ENCODE data around the gene OSMR. TPM values are rescaled to one million over a fixed set of nuclear protein-coding genes. Genes with fewer than 3 reads are reported as not detected.

The OSMR gene
- total RNA-seq, 8 experiments from 2014 or later: 0.37 to 124 (median 6.4) TPM

DNA sequence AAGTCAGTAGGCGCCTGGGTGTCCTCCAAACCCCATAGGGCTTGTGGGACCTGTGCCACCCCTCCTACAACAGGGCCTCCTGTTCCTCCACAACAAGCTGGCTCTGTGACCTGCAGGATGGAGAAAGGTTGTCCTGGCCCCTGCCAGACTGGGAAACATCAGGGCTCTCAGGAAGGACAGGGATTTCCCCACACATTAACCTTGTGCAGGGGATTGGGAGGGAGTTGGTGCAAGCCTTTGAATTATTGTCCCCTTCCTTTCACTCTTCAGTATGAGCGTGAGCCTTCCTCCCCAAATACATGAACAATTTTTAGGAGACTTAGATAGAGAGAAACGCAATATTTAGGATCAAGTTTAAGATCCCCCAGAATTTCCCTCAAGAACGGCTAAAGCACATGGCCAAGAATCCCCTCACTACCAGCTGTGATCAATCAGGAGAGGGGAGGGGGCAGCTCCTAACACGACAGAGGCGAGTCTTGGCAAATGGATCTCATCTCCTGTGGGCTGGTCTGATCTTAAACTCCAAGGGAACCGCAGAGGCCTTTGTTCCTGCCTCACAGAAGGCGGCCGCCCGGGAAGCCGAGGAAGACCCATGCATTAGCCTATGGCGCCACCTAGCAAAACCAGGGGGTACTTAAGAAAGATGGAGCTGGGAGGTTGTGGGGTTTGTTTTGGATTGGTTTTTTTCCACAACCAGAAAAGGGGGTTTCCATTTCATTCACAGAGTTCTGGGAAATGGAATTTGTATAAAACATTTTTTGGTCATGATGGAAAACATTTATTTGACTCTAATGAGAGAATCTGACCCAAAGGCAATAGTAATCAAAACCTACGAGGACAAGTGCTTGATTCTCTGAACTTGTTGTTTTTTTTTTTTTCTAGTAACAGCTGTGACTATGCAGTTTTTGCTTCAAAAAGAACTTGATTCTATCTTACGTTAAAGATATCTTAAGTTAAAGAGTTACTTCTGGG lies 36.1 kb upstream of the OSMR start:
- in situ Hi-C loops (cut with MboI; ENCODE audit: low pct_unique_long_range_greater_than_20kb in 2 of 9, low sequenced_read_pairs in 9 of 9, unreplicated experiment in 9 of 9): loop anchor here (10.0 to 25.0 kb wide), 5 partner anchors 122 to 547 kb away; partner anchors contain the start of genes LIFR (in 2 of the 9) and EGFLAM (in 1 of the 9)
- Histone ChIP-seq H3K4me1 (replicated peaks in 1 of 2) (peaks cover 8 to 14% of the 10 kb centered on the region in 2 donors), H3K27ac (no peak overlapping the region), H3K4me3 (no peak overlapping the region)
- WGBS, 10 experiments: 0 to 47% (median 29%) methylated on average over 1 to 12 of the region's 14 CpGs; no CpG with 5 or more reads in 1 of the 10 experiments
- peak; percentile 27 to 88 (median 82) for ATAC-seq (replicated peaks in 6 of 8)

DNA sequence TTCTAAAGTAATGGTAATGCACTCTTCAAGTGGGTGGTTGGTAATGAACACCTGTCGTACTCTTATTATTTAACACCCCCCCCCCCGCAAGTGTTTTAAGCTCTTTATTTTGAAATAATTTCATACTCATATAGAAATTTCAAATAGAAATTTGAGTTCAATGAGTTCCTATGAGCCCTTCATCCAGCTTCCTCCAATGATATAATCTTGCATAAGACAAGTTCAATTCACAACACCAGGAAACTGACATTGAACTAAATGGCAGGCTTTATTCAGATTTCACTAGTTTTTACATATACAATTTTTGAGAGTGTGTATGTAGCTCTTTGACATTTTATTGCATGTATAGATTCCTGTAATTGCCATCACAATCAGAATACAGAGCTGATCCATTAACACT lies 30.9 kb upstream of the OSMR start:
- 71 to 100% (median 93%) methylated on average over 1 to 2 of the region's 2 CpGs; no CpG with 5 or more reads in 1 of the 10 experiments for WGBS, 10 experiments
- no peak overlapping the region for H3K4me3 ChIP-seq
- H3K4me1 ChIP-seq (replicated peaks in 1 of 2): peaks cover 0 to 3% of the 10 kb centered on the region in 2 donors
- in situ Hi-C loops (cut with MboI; ENCODE audit: low pct_unique_long_range_greater_than_20kb in 2 of 9, low sequenced_read_pairs in 9 of 9, unreplicated experiment in 9 of 9): loop anchor here (10.0 to 25.0 kb wide), 5 partner anchors 128 to 553 kb away; partner anchors contain the start of genes LIFR (in 2 of the 9) and EGFLAM (in 1 of the 9)
- no peak for ATAC-seq (replicated peaks in 6 of 8)
- no peak overlapping the region for H3K27ac ChIP-seq

DNA sequence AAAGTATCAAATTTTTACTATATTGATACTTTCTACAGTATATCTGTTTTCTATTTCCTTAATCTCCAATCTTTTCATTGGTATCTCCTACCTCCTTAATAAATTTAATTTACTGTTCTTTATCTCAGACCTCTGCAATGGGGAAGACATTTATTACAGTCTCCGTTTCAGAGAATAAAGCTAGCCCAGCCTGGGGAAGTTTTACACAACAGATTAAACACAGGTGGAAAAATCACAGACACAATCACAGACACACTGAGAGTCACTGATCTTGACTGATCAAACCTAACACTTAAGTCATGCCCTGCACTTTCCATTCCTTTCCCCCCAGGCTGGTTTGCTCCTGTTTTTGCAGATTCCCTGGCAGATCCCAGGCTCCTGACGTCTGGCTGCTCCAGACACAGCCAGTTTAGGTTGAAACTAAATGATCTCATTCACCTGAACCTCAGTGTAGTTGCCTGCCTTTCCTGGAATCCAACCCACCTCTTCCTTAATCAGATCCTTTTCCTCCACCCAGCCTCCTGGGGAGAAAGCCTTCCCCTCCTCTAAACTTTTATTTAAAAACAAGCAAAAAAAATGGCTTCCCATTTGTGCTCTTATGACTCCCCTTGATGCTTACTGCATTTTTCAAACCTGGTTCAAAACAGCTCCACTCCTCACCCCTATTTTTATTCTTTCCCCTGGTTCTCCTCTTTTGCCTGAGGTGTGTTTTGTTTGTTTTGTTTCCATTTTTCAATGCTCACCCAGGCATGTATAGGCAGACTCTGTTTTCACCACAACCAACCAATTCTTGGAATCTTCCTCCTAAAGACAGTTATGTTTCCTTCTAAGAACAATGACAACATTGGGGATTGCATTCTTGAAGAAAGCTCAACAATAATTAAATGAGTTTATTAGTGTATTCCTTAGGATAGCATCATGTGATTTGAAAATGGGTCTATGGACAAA lies 29.5 kb upstream of the OSMR start:
- peak in 7 of 8 experiments; percentile 40 to 99 (median 96) for ATAC-seq (replicated peaks in 6 of 8)
- in situ Hi-C loops (cut with MboI; ENCODE audit: low pct_unique_long_range_greater_than_20kb in 2 of 9, low sequenced_read_pairs in 9 of 9, unreplicated experiment in 9 of 9): loop anchor here (10.0 to 25.0 kb wide), 5 partner anchors 129 to 554 kb away; partner anchors contain the start of genes LIFR (in 2 of the 9) and EGFLAM (in 1 of the 9)
- WGBS, 10 experiments: 0 to 100% (median 89%) methylated on average over 1 to 2 of the region's 2 CpGs; no CpG with 5 or more reads in 1 of the 10 experiments
- no peak overlapping the region for H3K27ac ChIP-seq
- H3K4me1 ChIP-seq (replicated peaks in 1 of 2): peaks cover 0 to 3% of the 10 kb centered on the region in 2 donors
- H3K4me3 ChIP-seq: no peak overlapping the region

DNA sequence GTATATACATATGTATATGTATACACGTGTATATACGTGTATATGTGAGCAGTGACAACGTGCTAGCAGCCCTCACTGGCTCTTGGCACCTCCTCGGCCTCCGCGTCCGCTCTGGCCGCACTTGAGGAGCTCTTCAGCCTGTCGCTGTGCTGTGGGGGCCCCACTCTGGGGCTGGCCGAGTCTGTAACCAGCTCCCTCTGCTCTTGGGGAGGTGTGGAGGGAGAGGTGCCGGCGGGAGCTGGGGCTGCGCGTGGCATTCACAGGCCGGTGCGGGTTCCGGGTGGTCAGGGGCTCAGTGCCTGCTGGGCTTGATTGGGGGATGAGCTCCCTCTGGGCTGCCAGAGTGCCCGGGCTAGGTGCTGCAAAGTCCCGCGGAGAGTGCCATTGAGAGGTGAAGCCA lies 24.1 kb upstream of the OSMR start:
- 89 to 100% (median 100%) methylated on average over 3 to 4 of the region's 20 CpGs; no CpG with 5 or more reads in 7 of the 10 experiments for WGBS, 10 experiments
- Histone ChIP-seq H3K4me3 (no peak overlapping the region), H3K4me1 (replicated peaks in 1 of 2) (peaks cover 0 to under 1% of the 10 kb centered on the region in 2 donors), H3K27ac (no peak overlapping the region)
- in situ Hi-C loops (cut with MboI; ENCODE audit: low pct_unique_long_range_greater_than_20kb in 2 of 9, low sequenced_read_pairs in 9 of 9, unreplicated experiment in 9 of 9): loop anchor here (25.0 kb wide), 4 partner anchors 134 to 559 kb away; partner anchors contain the start of genes LIFR (in 2 of the 9) and EGFLAM (in 1 of the 9)
- peak in 1 of 8 experiments; percentile 14 for ATAC-seq (replicated peaks in 6 of 8)

DNA sequence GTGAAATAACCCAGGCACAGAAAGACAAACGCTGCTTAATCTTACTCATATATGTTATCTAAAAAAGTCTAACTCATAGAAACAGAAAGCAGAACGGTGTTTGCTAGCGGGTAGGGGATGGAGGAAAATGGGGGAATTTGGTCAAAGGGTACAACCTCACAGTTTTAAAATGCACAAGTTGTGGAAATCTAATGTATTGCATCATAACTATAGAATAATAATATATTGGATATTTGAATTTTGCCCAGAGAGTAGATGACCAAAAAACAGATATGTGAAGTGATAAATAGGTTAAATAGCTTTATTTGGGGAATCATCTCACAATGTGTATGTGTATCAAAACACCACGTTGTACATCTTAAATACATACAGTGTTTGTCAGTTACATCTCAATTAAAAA lies 22.3 kb upstream of the OSMR start:
- WGBS, 10 experiments: 80 to 100% (median 98%) methylated on average over 1 to 4 of the region's 4 CpGs

DNA sequence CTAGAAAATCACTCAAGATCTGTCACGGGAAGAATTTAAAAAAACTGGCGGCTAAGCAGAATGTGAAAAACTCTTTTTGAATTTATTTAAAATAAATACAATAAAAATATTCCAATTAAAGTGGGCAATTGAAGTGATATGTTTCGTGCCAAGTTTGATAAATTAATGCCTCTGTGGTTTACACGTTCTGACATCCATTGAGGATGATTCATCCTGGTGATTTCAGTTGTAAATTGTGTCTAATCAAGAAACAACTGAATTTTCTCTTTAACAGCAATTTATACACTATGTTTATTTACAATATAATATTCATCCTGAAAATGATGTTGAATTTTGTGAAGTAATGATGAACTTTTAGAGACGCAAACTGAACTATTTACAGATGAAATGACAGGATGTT lies 21.0 kb upstream of the OSMR start:
- no peaks in the 10 kb centered on the region for H3K4me1 ChIP-seq (replicated peaks in 1 of 2)
- ATAC-seq (replicated peaks in 6 of 8): no peak
- in situ Hi-C loops (cut with MboI; ENCODE audit: low pct_unique_long_range_greater_than_20kb in 2 of 9, low sequenced_read_pairs in 9 of 9, unreplicated experiment in 9 of 9): loop anchor here (25.0 kb wide), 4 partner anchors 138 to 563 kb away; partner anchors contain the start of genes LIFR (in 2 of the 9) and EGFLAM (in 1 of the 9)
- H3K4me3 ChIP-seq: no peak overlapping the region
- H3K27ac ChIP-seq: no peak overlapping the region
- 82 to 96% (median 88%) methylated on average over 4 to 5 of the region's 5 CpGs for WGBS, 10 experiments

More for the DNA sequence above, 22.3 kb upstream of the OSMR start:
- ATAC-seq (replicated peaks in 6 of 8): no peak
- no peaks in the 10 kb centered on the region for H3K4me1 ChIP-seq (replicated peaks in 1 of 2)
- in situ Hi-C loops (cut with MboI; ENCODE audit: low pct_unique_long_range_greater_than_20kb in 2 of 9, low sequenced_read_pairs in 9 of 9, unreplicated experiment in 9 of 9): loop anchor here (25.0 kb wide), 4 partner anchors 136 to 561 kb away; partner anchors contain the start of genes LIFR (in 2 of the 9) and EGFLAM (in 1 of the 9)
- no peak overlapping the region for H3K27ac ChIP-seq
- no peak overlapping the region for H3K4me3 ChIP-seq

DNA sequence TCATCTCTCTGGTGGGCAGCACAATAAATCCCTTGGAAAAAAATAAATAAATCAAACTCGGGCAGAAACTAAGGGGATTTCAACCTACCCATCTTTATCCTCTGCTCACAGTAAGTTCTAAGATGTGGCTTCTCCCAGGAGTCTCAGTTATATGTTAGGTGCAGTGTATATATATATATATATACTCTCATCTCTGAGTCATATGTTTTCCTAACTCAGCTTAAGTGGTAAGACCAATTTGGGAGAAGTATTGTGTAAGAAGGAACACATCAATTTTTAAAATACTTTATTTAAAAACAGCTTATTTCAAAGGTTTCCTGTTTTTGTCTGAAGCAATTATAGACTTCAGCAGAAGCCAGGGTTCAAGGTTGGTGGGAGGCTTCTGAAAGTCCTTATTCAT lies 20.3 kb upstream of the OSMR start:
- no peak for ATAC-seq (replicated peaks in 6 of 8)
- WGBS, 10 experiments: 43 to 100% (median 65%) methylated on average over 1 of the region's 1 CpG; no CpG with 5 or more reads in 4 of the 10 experiments
- no peak overlapping the region for H3K4me3 ChIP-seq
- no peak overlapping the region for H3K27ac ChIP-seq
- in situ Hi-C loops (cut with MboI; ENCODE audit: low pct_unique_long_range_greater_than_20kb in 2 of 9, low sequenced_read_pairs in 9 of 9, unreplicated experiment in 9 of 9): no loop called here
- H3K4me1 ChIP-seq (replicated peaks in 1 of 2): no peaks in the 10 kb centered on the region

DNA sequence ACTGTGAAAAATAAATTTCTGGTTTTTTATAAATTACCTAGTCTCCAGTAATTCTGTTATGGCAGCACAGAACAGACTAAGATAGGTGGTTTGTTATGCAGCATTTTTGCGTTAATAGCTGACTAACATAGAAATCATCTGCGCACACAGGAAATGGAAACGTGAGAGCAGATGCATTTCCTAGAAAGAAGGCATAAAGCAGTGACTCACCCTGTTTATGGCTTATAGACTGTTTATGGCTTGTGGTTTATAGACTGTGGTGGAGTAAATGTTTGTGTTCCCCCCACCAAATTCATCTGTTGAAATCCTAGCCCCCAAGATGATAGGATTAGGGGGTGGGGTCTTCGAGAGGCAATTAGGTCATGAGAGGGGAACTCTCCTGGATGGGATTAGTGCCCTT lies 18.3 kb upstream of the OSMR start:
- WGBS, 10 experiments: 0 to 100% (median 77%) methylated on average over 1 to 4 of the region's 4 CpGs; no CpG with 5 or more reads in 3 of the 10 experiments
- Histone ChIP-seq H3K27ac (no peak overlapping the region), H3K4me1 (replicated peaks in 1 of 2) (no peaks in the 10 kb centered on the region), H3K4me3 (no peak overlapping the region)
- ATAC-seq (replicated peaks in 6 of 8): peak in 2 of 8 experiments; percentile 55 to 66
- in situ Hi-C loops (cut with MboI; ENCODE audit: low pct_unique_long_range_greater_than_20kb in 2 of 9, low sequenced_read_pairs in 9 of 9, unreplicated experiment in 9 of 9): no loop called here

DNA sequence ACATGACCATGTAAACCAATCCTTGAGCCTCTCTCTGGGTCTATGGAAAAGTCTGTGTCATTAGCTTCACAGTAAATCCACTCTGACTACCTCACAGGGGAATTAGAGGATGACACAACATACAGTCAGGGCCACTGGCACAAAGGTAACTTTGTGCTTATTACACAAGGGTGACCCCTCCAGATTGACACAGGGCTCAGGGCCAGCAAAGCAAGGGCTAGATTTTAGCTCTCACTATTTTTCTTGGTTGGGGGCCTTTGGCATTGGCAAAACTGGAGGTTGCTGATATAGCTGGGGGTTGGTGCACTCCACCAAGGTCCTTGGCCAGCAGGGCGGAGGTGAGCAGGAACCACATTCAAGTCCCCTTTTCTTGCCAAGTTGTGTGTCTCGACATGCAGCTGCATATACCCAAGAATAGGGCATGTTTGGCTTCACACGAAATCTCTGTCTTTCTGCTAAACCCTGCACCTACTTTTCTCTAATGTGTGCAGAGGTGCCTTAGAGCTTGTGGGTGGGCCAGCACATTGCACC lies 15.2 kb upstream of the OSMR start:
- Histone ChIP-seq H3K27ac (no peak overlapping the region), H3K4me1 (replicated peaks in 1 of 2) (no peaks in the 10 kb centered on the region), H3K4me3 (no peak overlapping the region)
- whole genome bisulfite sequencing, 10 experiments: 67 to 100% (median 80%) methylated on average over 1 to 2 of the region's 3 CpGs; no CpG with 5 or more reads in 6 of the 10 experiments
- ATAC-seq (replicated peaks in 6 of 8): no peak
- in situ Hi-C loops (cut with MboI; ENCODE audit: low pct_unique_long_range_greater_than_20kb in 2 of 9, low sequenced_read_pairs in 9 of 9, unreplicated experiment in 9 of 9): no loop called here

DNA sequence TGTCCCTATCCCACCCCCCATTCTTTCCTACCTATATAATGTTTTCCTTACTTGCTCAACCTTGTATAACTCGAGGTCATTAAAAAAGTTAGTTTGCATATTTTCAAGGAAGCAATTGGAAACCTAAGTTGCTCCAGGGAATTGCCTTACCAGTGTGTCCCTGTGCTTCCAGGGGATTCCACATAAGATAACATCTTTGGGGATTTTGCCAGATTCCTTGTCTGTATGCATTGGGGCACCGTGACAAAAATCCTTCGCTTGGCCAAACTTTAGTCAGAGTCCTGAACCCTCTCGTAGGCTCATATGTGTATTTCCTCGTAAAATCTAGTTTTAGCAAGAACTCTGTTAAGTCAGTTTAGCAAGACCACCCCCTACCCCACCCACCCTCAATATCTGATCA lies 14.7 kb upstream of the OSMR start:
- in situ Hi-C loops (cut with MboI; ENCODE audit: low pct_unique_long_range_greater_than_20kb in 2 of 9, low sequenced_read_pairs in 9 of 9, unreplicated experiment in 9 of 9): no loop called here
- WGBS, 10 experiments: 60 to 100% (median 83%) methylated on average over 1 to 4 of the region's 5 CpGs; no CpG with 5 or more reads in 3 of the 10 experiments
- ATAC-seq (replicated peaks in 6 of 8): no peak
- Histone ChIP-seq H3K27ac (no peak overlapping the region), H3K4me1 (replicated peaks in 1 of 2) (no peaks in the 10 kb centered on the region), H3K4me3 (no peak overlapping the region)

DNA sequence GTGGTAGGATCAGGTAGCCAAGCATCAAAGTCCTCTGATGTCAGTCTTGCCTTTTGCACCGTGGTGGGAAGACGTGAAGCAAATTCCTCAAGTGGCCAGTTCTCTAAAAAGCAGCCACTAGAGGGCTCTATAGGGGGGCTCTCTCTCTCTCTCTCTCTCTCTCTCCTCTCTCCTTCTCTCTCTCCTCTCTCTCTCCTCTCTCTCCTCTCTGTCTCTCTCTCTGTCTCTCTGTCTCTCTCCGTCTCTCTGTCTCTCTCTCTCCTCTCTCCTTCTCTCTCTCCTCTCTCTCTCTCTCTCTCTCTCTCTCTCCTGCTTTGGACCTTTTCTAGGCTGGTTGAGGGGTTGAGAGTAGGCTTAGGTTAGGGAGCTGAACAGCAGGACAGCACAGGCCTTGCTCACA lies 13.9 kb upstream of the OSMR start:
- in situ Hi-C loops (cut with MboI; ENCODE audit: low pct_unique_long_range_greater_than_20kb in 2 of 9, low sequenced_read_pairs in 9 of 9, unreplicated experiment in 9 of 9): no loop called here
- peak in 1 of 8 experiments; percentile 58 for ATAC-seq (replicated peaks in 6 of 8)
- WGBS, 10 experiments: 14 to 80% methylated on average over 1 of the region's 3 CpGs; no CpG with 5 or more reads in 8 of the 10 experiments

DNA sequence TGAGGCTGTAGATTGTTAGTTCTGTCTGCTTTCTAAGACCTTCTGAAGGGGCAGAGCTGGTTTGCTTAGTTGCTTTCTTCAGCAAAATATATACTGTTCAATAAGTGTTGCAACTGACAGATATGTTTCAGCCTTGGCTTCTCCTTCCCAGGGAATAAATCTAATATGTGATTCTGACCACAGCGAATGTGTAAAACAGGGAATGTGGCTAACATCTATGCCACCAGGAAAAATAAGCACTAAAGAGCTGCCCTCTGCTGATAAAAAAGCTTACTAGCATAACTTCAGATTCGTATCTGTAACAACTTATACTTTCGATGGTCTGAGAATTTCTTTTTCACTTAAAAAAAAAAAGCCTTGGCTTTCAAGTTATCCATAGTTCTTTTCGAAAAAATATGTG lies 13.0 kb upstream of the OSMR start:
- 50 to 98% (median 76%) methylated on average over 1 to 4 of the region's 4 CpGs for WGBS, 10 experiments
- no peak for ATAC-seq (replicated peaks in 6 of 8)
- Histone ChIP-seq H3K27ac (no peak overlapping the region), H3K4me3 (no peak overlapping the region), H3K4me1 (replicated peaks in 1 of 2) (no peaks in the 10 kb centered on the region)
- in situ Hi-C loops (cut with MboI; ENCODE audit: low pct_unique_long_range_greater_than_20kb in 2 of 9, low sequenced_read_pairs in 9 of 9, unreplicated experiment in 9 of 9): no loop called here

More for the DNA sequence above, 13.9 kb upstream of the OSMR start:
- no peak overlapping the region for H3K4me3 ChIP-seq
- H3K27ac ChIP-seq: no peak overlapping the region
- H3K4me1 ChIP-seq (replicated peaks in 1 of 2): no peaks in the 10 kb centered on the region

Measured in motor neuron (in vitro differentiated cells).